ENCODE data around the gene KDM2A. TPM values are rescaled to one million over a fixed set of nuclear protein-coding genes. Genes with fewer than 3 reads are reported as not detected.

Gene KDM2A
- total RNA-seq, 1 donor = 65.9 TPM

GRCh38 chr11:67261946-67262681 is 143.1 kb downstream of the KDM2A start:
- Histone ChIP-seq H2AFZ (ENCODE audit: low read length) (no peak overlapping the region), H4K20me1 (ENCODE audit: insufficient read depth, low read length) (peaks cover 7% of the 10 kb centered on the region), H3K9me3 (ENCODE audit: low read depth, low read length) (no peaks in the 10 kb centered on the region), H3K27ac (ENCODE audit: low read depth, low read length) (no peak overlapping the region), H3K4me1 (ENCODE audit: insufficient read depth, low read length) (peaks cover 23% of the 10 kb centered on the region), H3K4me2 (ENCODE audit: insufficient read depth, low read length) (no peak overlapping the region), H3K36me3 (ENCODE audit: insufficient read depth, low read length) (peaks cover 7% of the 10 kb centered on the region), H3K27me3 (ENCODE audit: insufficient read depth, low read length) (no peaks in the 10 kb centered on the region), H3K79me2 (ENCODE audit: insufficient read depth, low read length) (peaks cover 10% of the 10 kb centered on the region), H3K4me3 (ENCODE audit: insufficient read depth, low read length) (no peak overlapping the region)
- no peak for TF ChIP-seq CTCF (IDR thresholded peaks at IDR 0.05; ENCODE audit: extremely low read depth, low read depth, low read length)
- DNase-seq (ENCODE audit: insufficient read length, low spot score, missing footprints) = peak; percentile 91

- Histone ChIP-seq H3K9me3 (ENCODE audit: low read depth, low read length) (no peaks in the 10 kb centered on the region), H3K4me3 (ENCODE audit: insufficient read depth, low read length) (peak overlapping the region; percentile 18), H4K20me1 (ENCODE audit: insufficient read depth, low read length) (peaks cover 16% of the 10 kb centered on the region), H3K27ac (ENCODE audit: low read depth, low read length) (peak overlapping the region; percentile 37), H3K4me2 (ENCODE audit: insufficient read depth, low read length) (peak overlapping the region; percentile 42), H3K36me3 (ENCODE audit: insufficient read depth, low read length) (peaks cover 4% of the 10 kb centered on the region), H3K4me1 (ENCODE audit: insufficient read depth, low read length) (peaks cover 32% of the 10 kb centered on the region), H3K79me2 (ENCODE audit: insufficient read depth, low read length) (peaks cover 19% of the 10 kb centered on the region), H3K27me3 (ENCODE audit: insufficient read depth, low read length) (no peaks in the 10 kb centered on the region), H2AFZ (ENCODE audit: low read length) (peak overlapping the region; percentile 36)
- peak; percentile 99 for DNase-seq (ENCODE audit: insufficient read length, low spot score, missing footprints)
- TF ChIP-seq CTCF (IDR thresholded peaks at IDR 0.05; ENCODE audit: extremely low read depth, low read depth, low read length) = peak; percentile 92
These were observed 143.9 kb downstream of the KDM2A start for GRCh38 chr11:67262731-67263675.

GRCh38 chr11:67264260-67264659 is 145.2 kb downstream of the KDM2A start:
- TF ChIP-seq CTCF (IDR thresholded peaks at IDR 0.05; ENCODE audit: extremely low read depth, low read depth, low read length) = no peak
- Histone ChIP-seq H3K36me3 (ENCODE audit: insufficient read depth, low read length) (peaks cover 8% of the 10 kb centered on the region), H3K27ac (ENCODE audit: low read depth, low read length) (no peak overlapping the region), H3K4me1 (ENCODE audit: insufficient read depth, low read length) (peaks cover 34% of the 10 kb centered on the region), H3K9me3 (ENCODE audit: low read depth, low read length) (no peaks in the 10 kb centered on the region), H3K27me3 (ENCODE audit: insufficient read depth, low read length) (no peaks in the 10 kb centered on the region), H3K4me2 (ENCODE audit: insufficient read depth, low read length) (no peak overlapping the region), H2AFZ (ENCODE audit: low read length) (no peak overlapping the region), H4K20me1 (ENCODE audit: insufficient read depth, low read length) (peaks cover 21% of the 10 kb centered on the region), H3K4me3 (ENCODE audit: insufficient read depth, low read length) (no peak overlapping the region), H3K79me2 (ENCODE audit: insufficient read depth, low read length) (peaks cover 32% of the 10 kb centered on the region)
- DNase-seq (ENCODE audit: insufficient read length, low spot score, missing footprints) = peak; percentile 29

All from osteoblast (primary cell).